HuH-7 (cell line): ENCODE data around the gene CHRM5.
"Not testable (repeated sequence)": the region's sequence is repeated elsewhere in the genome, so short reads cannot be mapped to it uniquely, and the experiment has no call there.

ENCODE experiments used
- DNase-seq: peaks from one replicate; pipeline ENCODE4 v3.0.0; 2011; ENCODE audit warnings: low spot score

The CHRM5 gene

GRCh38 chr15:33987444-33987843 is 19.1 kb downstream of the CHRM5 start:
- DNase-seq, result no peak

GRCh38 chr15:33988384-33988783 is 20.1 kb downstream of the CHRM5 start:
- DNase-seq, result peak; percentile 14

- DNase-seq, result peak; percentile 9
Observed at GRCh38 chr15:33994005-33994615, 25.8 kb downstream of the CHRM5 start.

GRCh38 chr15:33995666-33996065 is 27.4 kb downstream of the CHRM5 start:
- DNase-seq, result not testable (repeated sequence)

GRCh38 chr15:34001536-34001935 is 33.2 kb downstream of the CHRM5 start:
- no peak for DNase-seq

- no peak for DNase-seq
Observed at GRCh38 chr15:34006381-34006780, 38.1 kb downstream of the CHRM5 start.

- DNase-seq, result no peak
Observed at GRCh38 chr15:34009656-34010055, 41.4 kb downstream of the CHRM5 start.

GRCh38 chr15:34010921-34011320 is 42.6 kb downstream of the CHRM5 start:
- no peak for DNase-seq

- no peak for DNase-seq
Observed at GRCh38 chr15:34011481-34011880, 43.2 kb downstream of the CHRM5 start.

GRCh38 chr15:34012461-34013028 is 44.2 kb downstream of the CHRM5 start:
- DNase-seq, result no peak

GRCh38 chr15:34013746-34014145 is 45.4 kb downstream of the CHRM5 start:
- no peak for DNase-seq

GRCh38 chr15:34014556-34014955 is 46.3 kb downstream of the CHRM5 start:
- no peak for DNase-seq

GRCh38 chr15:34018021-34018645 is 49.8 kb downstream of the CHRM5 start:
- DNase-seq, result no peak

- DNase-seq, result not testable (repeated sequence)
Observed at GRCh38 chr15:34018738-34019137, 50.4 kb downstream of the CHRM5 start.

- no peak for DNase-seq
Observed at GRCh38 chr15:34019369-34019990, 51.2 kb downstream of the CHRM5 start.

- DNase-seq, result no peak
Observed at GRCh38 chr15:34023907-34024306, 55.6 kb downstream of the CHRM5 start.

GRCh38 chr15:34025252-34025651 is 57.0 kb downstream of the CHRM5 start:
- DNase-seq, result no peak

- DNase-seq, result no peak
Observed at GRCh38 chr15:34027606-34028005, 59.3 kb downstream of the CHRM5 start.

- no peak for DNase-seq
Observed at GRCh38 chr15:34031987-34032760, 63.9 kb downstream of the CHRM5 start.

- DNase-seq, result peak; percentile 63
Observed at GRCh38 chr15:34038023-34038870, 70.0 kb downstream of the CHRM5 start.
